GM21528 (cell line): ENCODE data around the gene SLC10A1.

Experiments used
- ATAC-seq: cut with Tn5 transposase; IDR thresholded peaks from one replicate; pipeline ENCODE4 v1.9.1; 2021; ENCODE audit warnings: mild to moderate bottlenecking, moderate library complexity; ENCODE audit not compliant: unreplicated experiment, low FRiP score

The SLC10A1 gene

GRCh38 chr14:69811227-69811867, 14.3 kb upstream of the SLC10A1 start:
- ATAC-seq = no peak

- no peak for ATAC-seq
Observed at GRCh38 chr14:69808919-69809808, 12.1 kb upstream of the SLC10A1 start.

GRCh38 chr14:69807192-69807591, 10.2 kb upstream of the SLC10A1 start:
- ATAC-seq = no peak

GRCh38 chr14:69804902-69805301, 7.9 kb upstream of the SLC10A1 start:
- ATAC-seq = no peak

- no peak for ATAC-seq
Observed at GRCh38 chr14:69803753-69804152, 6.7 kb upstream of the SLC10A1 start.

GRCh38 chr14:69798339-69798735, 1.3 kb upstream of the SLC10A1 start:
- no peak for ATAC-seq

GRCh38 chr14:69797573-69798338, 715 bp upstream of the SLC10A1 start:
- no peak for ATAC-seq

GRCh38 chr14:69795691-69796090, 1.4 kb downstream of the SLC10A1 start:
- ATAC-seq = no peak

GRCh38 chr14:69794791-69795190, 2.2 kb downstream of the SLC10A1 start:
- ATAC-seq = no peak

- ATAC-seq = no peak
Observed at GRCh38 chr14:69792887-69793421, 4.1 kb downstream of the SLC10A1 start.

- no peak for ATAC-seq
Observed at GRCh38 chr14:69789118-69789640, 7.9 kb downstream of the SLC10A1 start.

- ATAC-seq = no peak
Observed at GRCh38 chr14:69786603-69787002, 10.4 kb downstream of the SLC10A1 start.

- no peak for ATAC-seq
Observed at GRCh38 chr14:69784942-69785341, 12.1 kb downstream of the SLC10A1 start.

GRCh38 chr14:69780952-69781351, 16.1 kb downstream of the SLC10A1 start:
- no peak for ATAC-seq

- no peak for ATAC-seq
Observed at GRCh38 chr14:69780092-69780491, 16.9 kb downstream of the SLC10A1 start.

GRCh38 chr14:69779088-69779487, 18.0 kb downstream of the SLC10A1 start:
- ATAC-seq = no peak

- no peak for ATAC-seq
Observed at GRCh38 chr14:69776875-69777453, 20.1 kb downstream of the SLC10A1 start.

GRCh38 chr14:69775012-69775411, 22.0 kb downstream of the SLC10A1 start:
- no peak for ATAC-seq

- no peak for ATAC-seq
Observed at GRCh38 chr14:69773571-69774276, 23.3 kb downstream of the SLC10A1 start.
